Measurements from ENCODE around the gene HOXC10.

The HOXC10 gene

DNA sequence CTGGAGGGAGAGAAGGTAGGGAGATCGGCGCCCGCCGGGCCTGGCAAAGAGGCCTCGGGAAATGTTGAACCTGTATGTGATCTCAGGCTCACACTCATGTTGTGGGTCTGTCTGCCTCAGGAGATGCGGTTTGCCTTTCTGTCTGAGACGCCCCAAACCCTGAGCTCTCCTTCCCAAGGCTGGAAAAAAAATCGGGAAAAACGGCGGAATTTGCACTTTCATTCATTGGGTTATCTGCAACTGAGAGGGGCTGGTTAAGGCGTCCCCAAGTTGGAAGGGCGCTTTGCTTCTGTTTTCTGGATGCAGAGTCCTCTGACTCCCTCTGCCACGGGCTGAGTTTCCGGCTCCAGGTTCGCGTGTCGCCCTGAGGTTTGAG is 10.0 kb downstream of the HOXC10 start:
- DNase-seq (ENCODE audit: low read depth): no peak
- H3K4me3 ChIP-seq (ENCODE audit: low read length): peak overlapping the region; percentile 98
- TF ChIP-seq, protein P1, sequence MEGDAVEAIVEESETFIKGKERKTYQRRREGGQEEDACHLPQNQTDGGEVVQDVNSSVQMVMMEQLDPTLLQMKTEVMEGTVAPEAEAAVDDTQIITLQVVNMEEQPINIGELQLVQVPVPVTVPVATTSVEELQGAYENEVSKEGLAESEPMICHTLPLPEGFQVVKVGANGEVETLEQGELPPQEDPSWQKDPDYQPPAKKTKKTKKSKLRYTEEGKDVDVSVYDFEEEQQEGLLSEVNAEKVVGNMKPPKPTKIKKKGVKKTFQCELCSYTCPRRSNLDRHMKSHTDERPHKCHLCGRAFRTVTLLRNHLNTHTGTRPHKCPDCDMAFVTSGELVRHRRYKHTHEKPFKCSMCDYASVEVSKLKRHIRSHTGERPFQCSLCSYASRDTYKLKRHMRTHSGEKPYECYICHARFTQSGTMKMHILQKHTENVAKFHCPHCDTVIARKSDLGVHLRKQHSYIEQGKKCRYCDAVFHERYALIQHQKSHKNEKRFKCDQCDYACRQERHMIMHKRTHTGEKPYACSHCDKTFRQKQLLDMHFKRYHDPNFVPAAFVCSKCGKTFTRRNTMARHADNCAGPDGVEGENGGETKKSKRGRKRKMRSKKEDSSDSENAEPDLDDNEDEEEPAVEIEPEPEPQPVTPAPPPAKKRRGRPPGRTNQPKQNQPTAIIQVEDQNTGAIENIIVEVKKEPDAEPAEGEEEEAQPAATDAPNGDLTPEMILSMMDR (conservative IDR thresholded peaks at IDR 0.05; ENCODE audit: low read length): no peak

DNA sequence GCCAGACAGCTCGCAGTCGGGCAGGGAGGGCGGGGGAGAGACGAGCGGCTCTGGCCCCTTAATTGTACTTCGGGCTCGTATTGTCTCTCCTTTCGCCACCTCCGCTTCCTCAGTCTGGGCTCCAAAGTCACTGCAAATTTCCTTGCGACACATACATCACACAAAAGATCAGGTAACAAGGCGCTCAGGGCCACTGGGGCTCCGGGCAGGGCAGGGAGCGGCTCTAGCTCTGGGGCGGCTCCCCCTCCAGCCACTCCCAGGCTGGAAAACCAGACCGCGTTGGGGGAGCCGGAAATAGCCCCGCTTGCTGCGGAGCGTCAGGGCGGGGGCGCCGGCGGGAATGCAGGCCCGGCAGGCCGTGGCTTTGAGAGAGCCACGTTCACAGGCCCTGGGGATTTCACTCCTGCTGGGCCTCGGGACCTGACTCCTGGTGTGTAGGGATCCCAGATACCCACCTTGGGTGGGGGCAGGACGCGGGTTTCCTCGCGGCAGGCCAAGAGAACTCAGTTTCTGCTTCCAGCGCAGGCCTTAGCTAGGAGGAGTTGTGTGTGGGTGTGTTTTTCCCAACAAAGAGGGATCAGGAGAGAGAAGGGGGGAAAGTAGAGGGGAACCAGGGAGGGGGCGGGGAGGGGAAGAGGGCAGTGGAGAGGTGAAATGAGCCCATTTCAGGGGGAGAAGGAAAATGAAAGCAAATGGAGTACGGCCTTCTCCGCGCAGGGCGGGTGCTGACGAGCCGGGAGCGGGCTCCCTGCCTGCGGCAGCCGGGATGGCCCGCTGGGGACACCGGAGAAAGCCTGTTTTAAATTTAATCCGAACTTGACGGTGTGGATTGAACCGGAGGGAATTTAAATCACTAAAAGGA is 10.7 kb downstream of the HOXC10 start:
- peak overlapping the region; percentile 98 for H3K4me3 ChIP-seq (ENCODE audit: low read length)
- TF ChIP-seq, protein P1 (conservative IDR thresholded peaks at IDR 0.05; ENCODE audit: low read length): no peak
- DNase-seq (ENCODE audit: low read depth): peak; percentile 77

DNA sequence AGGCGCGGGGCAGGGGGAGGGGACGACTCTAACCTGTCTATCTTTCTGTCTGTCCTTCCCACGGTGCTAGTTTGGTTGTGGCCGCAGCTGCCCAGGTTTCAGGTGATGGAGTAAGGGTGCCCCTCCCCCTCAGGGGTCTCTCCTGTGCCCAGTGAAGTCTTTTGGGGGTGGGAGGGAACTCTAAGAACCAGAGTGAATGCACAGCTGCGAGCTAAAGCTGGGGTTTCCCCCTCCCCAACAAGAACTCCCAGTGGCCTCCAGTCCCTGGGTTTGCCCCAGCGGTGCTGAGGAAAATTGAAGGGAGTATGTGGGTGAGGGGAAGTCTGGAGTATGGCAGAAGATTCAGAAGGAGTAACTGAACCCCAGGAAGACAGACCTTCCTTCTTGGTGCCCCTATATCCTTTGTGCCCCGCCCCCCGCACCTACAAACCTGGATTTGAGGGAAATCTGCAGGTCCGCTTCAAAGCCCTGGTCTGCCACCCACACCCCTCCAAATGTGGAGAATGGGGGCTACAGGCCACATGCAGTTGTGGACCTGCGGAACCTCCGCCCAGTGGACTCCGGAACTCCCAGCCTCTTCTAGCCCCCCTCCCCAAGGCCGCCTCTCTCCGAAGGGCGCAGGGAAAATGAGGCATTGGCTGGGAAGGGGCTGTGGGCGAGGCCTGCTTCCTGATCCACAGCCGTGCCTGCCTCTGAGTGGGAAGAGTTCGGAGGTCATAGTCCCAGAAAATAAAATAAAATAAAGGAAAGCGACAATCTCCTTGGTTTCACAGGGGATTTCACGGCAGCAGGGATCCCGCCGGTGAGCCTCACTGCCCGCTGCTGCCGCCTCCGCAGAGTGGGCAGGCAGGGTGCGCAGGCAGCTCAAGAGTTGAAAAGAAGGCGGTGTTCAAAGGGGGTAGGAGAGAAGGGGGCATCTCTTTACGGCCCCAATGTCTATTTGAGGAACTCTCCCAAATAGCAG is 11.6 kb downstream of the HOXC10 start:
- H3K4me3 ChIP-seq (ENCODE audit: low read length): peak overlapping the region; percentile 98
- no peak for DNase-seq (ENCODE audit: low read depth)
- TF ChIP-seq, protein P1 (conservative IDR thresholded peaks at IDR 0.05; ENCODE audit: low read length): 0 out of 2 replicates have a peak, but pooled peaks have one; percentile 16

DNA sequence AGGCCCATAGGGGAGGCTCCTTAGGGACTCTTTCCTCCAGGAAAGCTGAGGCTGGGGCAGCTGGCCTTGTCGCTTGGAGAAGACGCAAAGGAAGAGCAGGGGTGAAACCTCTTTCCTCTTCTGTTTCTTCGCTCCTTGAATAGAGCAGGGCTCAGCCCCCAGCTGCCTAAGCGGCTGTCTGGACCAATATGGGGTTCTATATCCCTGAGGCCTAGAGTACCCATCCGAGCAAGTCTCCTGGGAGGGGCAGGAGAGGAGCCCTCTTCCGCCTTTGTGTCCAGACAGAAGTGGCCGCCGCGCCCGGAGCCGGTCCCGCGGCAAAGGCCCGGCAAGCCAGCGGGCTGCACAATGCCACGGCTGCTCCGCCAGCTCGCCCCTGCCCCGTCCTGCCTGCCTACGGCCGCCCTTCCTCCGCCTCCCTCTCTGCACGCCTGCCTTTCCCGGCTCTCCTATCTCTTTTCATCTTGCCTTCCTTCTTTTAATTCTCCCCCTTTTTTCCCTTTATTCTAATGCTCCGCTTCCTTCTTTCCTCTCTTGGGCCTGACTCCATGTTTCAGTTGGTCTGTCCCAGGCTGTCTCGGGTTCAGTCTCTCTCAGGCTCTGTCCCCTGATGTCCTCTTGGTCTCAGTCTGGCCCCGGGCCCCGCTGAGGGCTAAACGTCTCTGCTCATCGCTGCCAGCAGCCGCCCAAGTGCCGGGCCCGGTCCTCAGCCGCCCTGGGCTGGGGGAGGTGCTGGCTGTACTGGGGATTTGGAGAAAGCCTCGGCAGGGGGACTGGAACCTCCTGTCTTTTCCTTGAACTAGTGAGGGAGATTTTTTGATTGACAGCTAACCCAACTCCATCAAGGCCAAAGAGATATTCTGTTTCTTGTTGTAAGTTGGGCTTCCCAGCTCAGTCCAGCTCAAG is 12.5 kb downstream of the HOXC10 start:
- peak overlapping the region; percentile 98 for H3K4me3 ChIP-seq (ENCODE audit: low read length)
- TF ChIP-seq, protein P1 (conservative IDR thresholded peaks at IDR 0.05; ENCODE audit: low read length): no peak
- DNase-seq (ENCODE audit: low read depth): peak; percentile 17

DNA sequence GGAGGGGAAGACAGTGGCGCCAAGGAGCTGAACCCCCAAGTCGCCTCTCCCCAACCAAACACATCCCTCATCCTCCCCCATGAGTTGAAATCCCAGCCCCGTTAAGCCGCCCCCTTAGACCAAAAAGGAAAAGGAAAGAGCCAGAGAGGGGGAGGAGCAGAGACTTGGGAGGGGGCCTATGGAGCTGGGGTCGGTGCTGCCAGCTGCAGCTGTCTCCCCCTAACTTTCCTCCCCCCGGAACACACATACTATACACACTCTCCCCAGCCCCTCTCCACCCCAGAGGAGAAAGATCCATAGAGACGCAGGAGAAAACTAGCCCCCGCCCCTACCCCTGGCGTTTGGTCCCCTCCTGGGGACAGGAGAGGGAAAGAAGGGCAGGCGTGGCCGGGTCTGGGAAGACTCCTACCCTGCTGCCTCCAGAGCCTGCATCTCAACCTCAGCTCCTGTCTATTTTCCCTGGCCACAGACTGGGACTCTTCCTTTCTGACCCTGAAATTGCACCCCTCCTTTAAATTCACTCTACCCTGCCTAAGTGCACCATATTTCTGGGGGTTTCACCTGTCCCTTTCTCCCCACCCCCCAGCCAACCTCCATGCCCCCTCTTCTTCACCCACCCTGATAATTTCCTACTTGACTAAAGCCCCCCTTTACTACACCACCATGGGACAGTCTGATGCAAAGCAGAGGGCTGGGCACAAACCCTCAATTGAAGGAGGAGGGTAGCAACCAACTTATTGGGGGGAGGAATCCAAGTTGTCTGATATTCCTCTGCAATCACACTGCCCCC is 13.4 kb downstream of the HOXC10 start:
- DNase-seq (ENCODE audit: low read depth): peak; percentile 15
- peak overlapping the region; percentile 98 for H3K4me3 ChIP-seq (ENCODE audit: low read length)
- TF ChIP-seq, protein P1 (conservative IDR thresholded peaks at IDR 0.05; ENCODE audit: low read length): no peak

DNA sequence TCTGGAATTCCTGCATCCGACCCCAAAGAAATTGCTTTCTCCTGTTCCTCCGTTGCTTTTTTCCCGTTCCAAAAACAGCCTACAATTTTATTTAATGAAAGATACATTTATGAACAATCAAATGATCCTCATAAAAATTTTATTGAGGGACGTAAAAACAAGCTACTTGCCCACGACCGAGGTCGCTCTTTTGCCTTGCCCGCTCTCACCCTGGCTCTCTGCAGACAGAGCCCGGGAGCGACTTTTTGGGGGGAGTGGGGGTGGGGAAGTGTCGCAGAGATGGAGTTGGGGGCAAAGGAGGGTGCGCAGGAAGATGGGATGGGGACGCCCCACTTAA is 13.9 kb downstream of the HOXC10 start:
- no peak for DNase-seq (ENCODE audit: low read depth)
- peak overlapping the region; percentile 98 for H3K4me3 ChIP-seq (ENCODE audit: low read length)
- TF ChIP-seq, protein P1 (conservative IDR thresholded peaks at IDR 0.05; ENCODE audit: low read length): peak; percentile 31
